NCI-H1105 treated with DMSO at 0.1 percent for 48 hours (cell line): ENCODE measurements around the gene P2RY6.
"Not testable (repeated sequence)": the region's sequence is repeated elsewhere in the genome, so short reads cannot be mapped to it uniquely, and the experiment has no call there.

Experiments
- DNase-seq: peaks from one replicate; lab custom pipeline; 2025; lab: John Stamatoyannopoulos, UW

P2RY6 gene

GRCh38 chr11:73259406-73260126, 12.6 kb upstream of the P2RY6 start:
- no peak for DNase-seq

GRCh38 chr11:73260127-73260457, 12.0 kb upstream of the P2RY6 start:
- no peak for DNase-seq

- DNase-seq: no peak
Observed at GRCh38 chr11:73262851-73263495, 9.2 kb upstream of the P2RY6 start.

- DNase-seq: no peak
Observed at GRCh38 chr11:73263640-73264039, 8.5 kb upstream of the P2RY6 start.

GRCh38 chr11:73265278-73265810, 6.8 kb upstream of the P2RY6 start:
- DNase-seq: no peak

- no peak for DNase-seq
Observed at GRCh38 chr11:73265853-73266645, 6.1 kb upstream of the P2RY6 start.

- DNase-seq: no peak
Observed at GRCh38 chr11:73266646-73267020, 5.5 kb upstream of the P2RY6 start.

- DNase-seq: no peak
Observed at GRCh38 chr11:73267122-73267846, 4.9 kb upstream of the P2RY6 start.

- DNase-seq: no peak
Observed at GRCh38 chr11:73267906-73268540, 4.1 kb upstream of the P2RY6 start.

GRCh38 chr11:73268671-73269271, 3.4 kb upstream of the P2RY6 start:
- no peak for DNase-seq

- DNase-seq: no peak
Observed at GRCh38 chr11:73269459-73270015, 2.6 kb upstream of the P2RY6 start.

GRCh38 chr11:73270016-73270854, 1.9 kb upstream of the P2RY6 start:
- no peak for DNase-seq

GRCh38 chr11:73270855-73271477, 1.2 kb upstream of the P2RY6 start:
- no peak for DNase-seq

GRCh38 chr11:73271478-73271865, 666 bp upstream of the P2RY6 start:
- not testable (repeated sequence) for DNase-seq

GRCh38 chr11:73272680-73273038, 521 bp downstream of the P2RY6 start:
- no peak for DNase-seq

GRCh38 chr11:73273222-73273895, 1.2 kb downstream of the P2RY6 start:
- DNase-seq: no peak

- not testable (repeated sequence) for DNase-seq
Observed at GRCh38 chr11:73274191-73274590, 2.1 kb downstream of the P2RY6 start.

- no peak for DNase-seq
Observed at GRCh38 chr11:73274722-73275380, 2.7 kb downstream of the P2RY6 start.

- DNase-seq: no peak
Observed at GRCh38 chr11:73275381-73275750, 3.2 kb downstream of the P2RY6 start.
